VCaP (cell line): ENCODE measurements around the gene DENND2D.

Experiments
- H3K27ac ChIP-seq: fragments of 450-650 bp; 2 replicates; pipeline ENCODE4 v1.5.1; 2017
- TF ChIP-seq, protein P1 (sequence below): fragments of 450-650 bp; conservative IDR thresholded peaks from 2 replicates; pipeline ENCODE4 v1.5.1; 2017; ENCODE audit warnings: mild to moderate bottlenecking, moderate library complexity

Gene DENND2D

GRCh38 chr1:111139324-111139955, 61.0 kb downstream of the DENND2D start:
- H3K27ac ChIP-seq, result peak overlapping the region; percentile 91
- TF ChIP-seq, protein P1, sequence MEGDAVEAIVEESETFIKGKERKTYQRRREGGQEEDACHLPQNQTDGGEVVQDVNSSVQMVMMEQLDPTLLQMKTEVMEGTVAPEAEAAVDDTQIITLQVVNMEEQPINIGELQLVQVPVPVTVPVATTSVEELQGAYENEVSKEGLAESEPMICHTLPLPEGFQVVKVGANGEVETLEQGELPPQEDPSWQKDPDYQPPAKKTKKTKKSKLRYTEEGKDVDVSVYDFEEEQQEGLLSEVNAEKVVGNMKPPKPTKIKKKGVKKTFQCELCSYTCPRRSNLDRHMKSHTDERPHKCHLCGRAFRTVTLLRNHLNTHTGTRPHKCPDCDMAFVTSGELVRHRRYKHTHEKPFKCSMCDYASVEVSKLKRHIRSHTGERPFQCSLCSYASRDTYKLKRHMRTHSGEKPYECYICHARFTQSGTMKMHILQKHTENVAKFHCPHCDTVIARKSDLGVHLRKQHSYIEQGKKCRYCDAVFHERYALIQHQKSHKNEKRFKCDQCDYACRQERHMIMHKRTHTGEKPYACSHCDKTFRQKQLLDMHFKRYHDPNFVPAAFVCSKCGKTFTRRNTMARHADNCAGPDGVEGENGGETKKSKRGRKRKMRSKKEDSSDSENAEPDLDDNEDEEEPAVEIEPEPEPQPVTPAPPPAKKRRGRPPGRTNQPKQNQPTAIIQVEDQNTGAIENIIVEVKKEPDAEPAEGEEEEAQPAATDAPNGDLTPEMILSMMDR, result no peak
